AG04450 (cell line): Measurements from ENCODE around the gene SRRD. TPM values are rescaled to one million over a fixed set of nuclear protein-coding genes. Genes with fewer than 3 reads are reported as not detected.
"Not testable (repeated sequence)": the region's sequence is repeated elsewhere in the genome, so short reads cannot be mapped to it uniquely, and the experiment has no call there.

Experiments
- CTCF ChIA-PET: fragments of 300-600, 350-600 bp; formaldehyde crosslinking; extraction: SDS; loops from one replicate; lab custom pipeline; 2022; ENCODE audit warnings: antibody characterized with exemption, inconsistent platforms; lab: Charles Lee
- POLR2A ChIA-PET: fragments of 350-600 bp; formaldehyde crosslinking; extraction: SDS; loops from one replicate; lab custom pipeline; 2021; ENCODE audit warnings: antibody characterized with exemption, inconsistent platforms; lab: Yijun Ruan, JAX
- DNase-seq: peaks from one replicate; pipeline ENCODE4 v3.0.0-alpha.2; 2011; ENCODE audit warnings: low read depth, low spot score
- H3K27ac ChIP-seq: one replicate; pipeline ENCODE4 v1.5.1; 2012; ENCODE audit warnings: low read depth, low read length, control low read depth
- H3K27me3 ChIP-seq: one replicate; pipeline ENCODE4 v1.6.0; 2012; ENCODE audit warnings: low read length; ENCODE audit not compliant: control insufficient read depth, insufficient read depth
- H3K4me3 ChIP-seq: 2 replicates; pipeline ENCODE4 v1.5.1; 2011; ENCODE audit warnings: mild to moderate bottlenecking, low read depth, low read length, control low read depth
- H3K9me3 ChIP-seq: 2 replicates; pipeline ENCODE4 v1.5.1; 2012; ENCODE audit warnings: low read length; ENCODE audit not compliant: control insufficient read depth, insufficient read depth
- polyA plus RNA-seq: library from polyadenylated mRNA; depleted of rRNA; stranded (reverse); fragments of >200 nt; gene quantifications from 2 replicates; pipeline ENCODE4 v1.2.3, GENCODE V29; 2011
- TF ChIP-seq, protein P1 (sequence below): IDR thresholded peaks from 2 replicates; pipeline ENCODE4 v1.5.1; 2011; ENCODE audit warnings: low read depth, low read length, control low read depth, inconsistent platforms

Gene SRRD
- polyA plus RNA-seq, 1 experiment = 38.5 TPM

DNA sequence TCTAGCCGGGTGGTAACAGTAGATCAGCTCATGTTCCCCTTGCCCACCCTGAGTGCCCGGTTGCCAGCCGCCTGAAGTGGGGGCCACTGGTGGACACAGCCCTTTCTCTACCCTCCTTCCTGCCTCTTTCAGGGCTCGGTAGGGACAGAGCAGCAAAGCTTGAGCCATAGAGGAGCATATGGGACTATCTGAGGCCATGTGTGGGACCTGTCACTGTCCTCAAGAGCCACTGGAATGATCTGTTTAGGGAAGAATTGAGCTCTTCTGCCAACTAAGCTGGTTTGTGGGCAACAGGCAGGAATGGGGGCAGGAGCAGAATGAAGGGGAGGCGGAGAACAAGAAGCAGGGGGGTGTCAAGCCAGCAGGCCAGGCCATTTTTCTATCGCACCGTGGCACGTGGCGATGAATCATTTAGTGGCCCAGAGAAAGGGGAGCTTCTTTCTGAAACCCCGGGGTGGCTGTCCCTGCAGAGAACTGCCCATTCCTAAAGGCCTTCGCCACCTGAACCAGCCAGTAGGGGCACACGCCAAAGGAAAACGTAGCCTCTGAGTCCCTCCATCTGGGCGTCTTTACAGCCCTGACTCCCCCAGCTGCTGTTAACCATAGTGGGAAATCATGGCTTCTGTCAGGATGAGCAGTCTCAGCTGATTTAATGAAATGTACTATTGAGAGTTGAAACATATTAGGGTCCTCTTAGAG lies 45.8 kb upstream of the SRRD start:
- ChIA-PET CTCF (interaction anchor here (0.8 to 1.0 kb wide), 2 partner anchors 23 to 71 kb away, joined by 3 to 5 read pairs; no protein-coding TSS in a partner anchor), POLR2A (no interaction called here)
- Histone ChIP-seq H3K27me3 (no peaks in the 10 kb centered on the region), H3K9me3 (peaks cover 4% of the 10 kb centered on the region; the same call in 1 of the 2 replicates), H3K27ac (no peak overlapping the region), H3K4me3 (no peak overlapping the region)
- DNase-seq = no peak
- TF ChIP-seq, protein P1, sequence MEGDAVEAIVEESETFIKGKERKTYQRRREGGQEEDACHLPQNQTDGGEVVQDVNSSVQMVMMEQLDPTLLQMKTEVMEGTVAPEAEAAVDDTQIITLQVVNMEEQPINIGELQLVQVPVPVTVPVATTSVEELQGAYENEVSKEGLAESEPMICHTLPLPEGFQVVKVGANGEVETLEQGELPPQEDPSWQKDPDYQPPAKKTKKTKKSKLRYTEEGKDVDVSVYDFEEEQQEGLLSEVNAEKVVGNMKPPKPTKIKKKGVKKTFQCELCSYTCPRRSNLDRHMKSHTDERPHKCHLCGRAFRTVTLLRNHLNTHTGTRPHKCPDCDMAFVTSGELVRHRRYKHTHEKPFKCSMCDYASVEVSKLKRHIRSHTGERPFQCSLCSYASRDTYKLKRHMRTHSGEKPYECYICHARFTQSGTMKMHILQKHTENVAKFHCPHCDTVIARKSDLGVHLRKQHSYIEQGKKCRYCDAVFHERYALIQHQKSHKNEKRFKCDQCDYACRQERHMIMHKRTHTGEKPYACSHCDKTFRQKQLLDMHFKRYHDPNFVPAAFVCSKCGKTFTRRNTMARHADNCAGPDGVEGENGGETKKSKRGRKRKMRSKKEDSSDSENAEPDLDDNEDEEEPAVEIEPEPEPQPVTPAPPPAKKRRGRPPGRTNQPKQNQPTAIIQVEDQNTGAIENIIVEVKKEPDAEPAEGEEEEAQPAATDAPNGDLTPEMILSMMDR = no peak

DNA sequence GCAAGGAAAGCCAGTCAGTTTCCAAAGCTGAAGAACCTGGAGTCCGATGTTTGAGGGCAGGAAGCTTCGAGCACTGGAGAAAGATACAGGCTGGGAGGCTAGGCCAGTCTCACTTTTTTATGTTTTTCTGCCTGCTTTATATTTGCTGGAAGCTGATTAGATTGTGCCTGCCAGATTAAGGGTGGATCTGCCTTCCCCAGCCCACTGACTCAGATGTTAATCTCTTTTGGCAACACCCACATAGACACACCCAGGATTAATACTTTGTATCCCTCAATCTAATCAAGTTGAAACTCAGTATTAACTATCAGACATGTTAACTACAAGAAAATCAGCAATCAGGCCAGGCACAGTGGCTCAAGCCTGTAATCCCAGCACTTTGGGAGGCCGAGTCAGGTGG lies 44.9 kb upstream of the SRRD start:
- H3K4me3 ChIP-seq, CTCF ChIA-PET, H3K27ac ChIP-seq, H3K27me3 ChIP-seq, POLR2A ChIA-PET, DNase-seq, H3K9me3 ChIP-seq: not testable (repeated sequence)

DNA sequence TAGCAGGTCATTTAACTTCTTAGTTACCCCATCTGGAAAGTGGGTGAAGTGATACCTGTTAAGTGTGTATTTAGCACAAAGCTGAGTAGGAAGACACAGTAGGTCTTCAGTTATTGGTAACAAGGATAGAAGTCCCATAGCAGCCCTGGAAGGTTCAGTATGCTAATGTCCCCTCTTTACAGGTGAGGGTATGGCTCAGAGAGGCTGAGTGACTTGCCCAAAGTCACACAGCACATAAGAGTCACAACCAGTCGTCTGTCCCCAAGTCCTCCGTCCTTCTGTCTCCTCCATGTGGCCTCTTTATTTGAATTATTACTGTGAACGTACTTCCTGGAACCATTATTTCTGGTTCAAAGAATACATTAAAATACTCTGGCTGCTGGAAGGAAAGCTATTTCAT lies 44.1 kb upstream of the SRRD start:
- no peak for DNase-seq
- H3K4me3 ChIP-seq = no peak overlapping the region
- H3K27ac ChIP-seq = no peak overlapping the region
- H3K27me3 ChIP-seq = no peaks in the 10 kb centered on the region
- no peaks in the 10 kb centered on the region for H3K9me3 ChIP-seq
- ChIA-PET POLR2A (no interaction called here), CTCF (no interaction called here)
- TF ChIP-seq, protein P1 = no peak

DNA sequence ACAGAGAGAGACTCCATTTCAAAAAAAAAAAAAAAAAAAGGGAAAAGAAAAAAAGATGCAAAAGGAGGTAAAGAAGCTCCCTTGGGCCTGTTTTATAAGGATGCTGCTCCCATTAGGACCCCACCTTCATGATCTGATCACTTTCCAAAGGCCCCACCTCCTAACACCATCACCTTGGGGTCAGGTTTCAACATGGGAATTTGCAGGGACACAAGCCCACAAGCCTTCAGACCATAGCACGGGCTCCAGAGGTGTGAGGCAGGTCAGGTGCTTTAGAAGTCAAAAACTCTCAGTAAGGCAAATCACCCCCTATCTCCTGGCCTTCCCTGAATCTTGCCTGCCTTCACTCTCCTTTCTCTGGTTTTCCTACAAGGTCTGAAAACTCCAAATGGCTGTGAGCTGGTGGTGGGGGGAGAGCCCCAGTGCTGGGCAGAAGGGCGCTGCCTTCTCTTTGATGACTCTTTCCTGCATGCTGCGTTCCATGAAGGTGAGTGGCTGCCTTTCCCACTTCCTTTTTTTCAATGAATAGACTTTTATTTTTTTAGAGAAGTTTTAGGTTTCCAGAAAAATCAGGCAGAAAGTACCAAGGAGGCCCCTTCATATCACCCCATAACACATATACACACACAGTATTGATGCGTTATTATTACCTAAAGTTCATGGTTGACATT lies 41.5 kb upstream of the SRRD start:
- POLR2A ChIA-PET = no interaction called here
- CTCF ChIA-PET = interaction anchor here (1.0 kb wide), 1 partner anchor 19 kb away, joined by 3 read pairs; no protein-coding TSS in a partner anchor
- H3K27ac ChIP-seq = no peak overlapping the region

DNA sequence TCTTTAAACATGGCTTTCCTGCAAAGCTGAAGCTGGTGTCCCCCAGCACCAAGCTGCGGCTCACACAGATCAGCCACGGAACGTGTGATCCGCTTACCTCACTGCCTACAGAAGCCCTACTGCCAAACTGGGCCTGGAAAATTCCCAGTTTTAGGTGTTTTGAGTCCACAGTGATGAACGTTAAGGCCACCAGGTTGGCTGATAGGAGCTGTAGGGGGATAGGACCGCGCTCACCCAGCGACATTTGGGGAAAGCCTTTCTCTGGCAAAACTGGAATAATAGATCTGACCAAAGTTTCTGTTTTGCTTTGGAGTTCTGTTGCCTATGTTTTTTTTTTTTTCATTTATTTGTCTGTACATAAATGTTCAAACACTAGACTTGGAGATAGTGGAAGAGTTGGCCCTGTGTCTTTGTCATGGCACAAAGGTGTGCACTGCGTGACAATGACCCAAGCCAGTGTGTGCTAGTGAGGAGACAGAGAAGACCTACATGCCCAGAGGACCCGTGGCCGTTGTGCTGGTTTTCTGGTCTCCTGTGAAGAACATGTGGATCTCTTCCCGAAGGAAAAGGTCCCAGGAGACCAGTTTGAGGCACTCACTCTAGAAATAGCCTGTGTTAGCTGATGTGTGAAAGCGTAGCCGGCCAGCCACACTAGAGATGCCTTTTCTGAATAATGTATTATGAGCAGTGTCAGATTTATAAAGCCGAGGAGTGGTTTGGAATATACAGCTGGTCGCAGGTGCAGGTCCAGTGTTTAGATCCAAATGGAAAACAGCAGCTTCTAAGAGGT lies 39.6 kb upstream of the SRRD start:
- POLR2A ChIA-PET = no interaction called here
- no peak overlapping the region for H3K27ac ChIP-seq
- no peaks in the 10 kb centered on the region for H3K9me3 ChIP-seq
- H3K27me3 ChIP-seq = no peaks in the 10 kb centered on the region
- DNase-seq = no peak
- TF ChIP-seq, protein P1 = no peak
- H3K4me3 ChIP-seq = no peak overlapping the region
- CTCF ChIA-PET = interaction anchor here (0.7 to 1.5 kb wide), 4 partner anchors 17 to 82 kb away, joined by 3 to 5 read pairs (median 4); no protein-coding TSS in a partner anchor

More for the DNA sequence above, 41.5 kb upstream of the SRRD start:
- H3K27me3 ChIP-seq = no peaks in the 10 kb centered on the region
- no peaks in the 10 kb centered on the region for H3K9me3 ChIP-seq
- TF ChIP-seq, protein P1 = no peak
- DNase-seq = no peak
- no peak overlapping the region for H3K4me3 ChIP-seq
